Neural cell (in vitro differentiated cells): ENCODE measurements around the gene LRRC4. TPM values are rescaled to one million over a fixed set of nuclear protein-coding genes. Genes with fewer than 3 reads are reported as not detected.

Experiments used
- H2AFZ ChIP-seq: fragments of 200-600, 300-800 bp; sonication (generic), shearing (Covaris generic); 2 replicates; pipeline ENCODE4 v1.6.0; 2014; ENCODE audit warnings: low read depth, mild to moderate bottlenecking, antibody characterized with exemption, low read length, moderate library complexity
- H3F3A ChIP-seq: fragments of 200-600 bp; shearing (Covaris generic); 2 replicates; pipeline ENCODE4 v1.6.1; 2016; ENCODE audit warnings: mild to moderate bottlenecking, moderate library complexity, mixed read lengths, antibody characterized with exemption, low read length; ENCODE audit not compliant: insufficient read depth, poor library complexity, severe bottlenecking
- H3K27ac ChIP-seq: fragments of 200-600, 300-800 bp; sonication (generic), shearing (Covaris generic); 2 replicates; pipeline ENCODE4 v1.5.1; 2014; ENCODE audit warnings: mild to moderate bottlenecking, low read length, moderate library complexity
- H3K27me3 ChIP-seq: fragments of 300-800, 200-600 bp; sonication (generic), shearing (Covaris generic); 2 replicates; pipeline ENCODE4 v1.6.0; 2014; ENCODE audit warnings: mild to moderate bottlenecking, low read depth, low read length, moderate library complexity; ENCODE audit not compliant: insufficient read depth
- H3K36me3 ChIP-seq: fragments of 300-800, 200-600 bp; sonication (generic), shearing (Covaris generic); 2 replicates; pipeline ENCODE4 v1.5.1; 2014; ENCODE audit warnings: mild to moderate bottlenecking, antibody characterized with exemption, low read length, moderate library complexity; ENCODE audit not compliant: insufficient read depth
- H3K4me2 ChIP-seq: fragments of 300-800, 200-600 bp; sonication (generic), shearing (Covaris generic); 2 replicates; pipeline ENCODE4 v1.6.0; 2014; ENCODE audit warnings: mild to moderate bottlenecking, low read length
- H3K4me3 ChIP-seq: fragments of 300-800, 200-600 bp; sonication (generic), shearing (Covaris generic); 2 replicates; pipeline ENCODE4 v1.5.1; 2014; ENCODE audit warnings: mild to moderate bottlenecking, low read length, moderate library complexity
- H3K79me2 ChIP-seq: fragments of 200-600 bp; shearing (Covaris generic); replicated peaks from 2 replicates; pipeline ENCODE4 v1.6.0; 2014; ENCODE audit warnings: mild to moderate bottlenecking, low read length, moderate library complexity; ENCODE audit not compliant: insufficient read depth
- H3K9ac ChIP-seq: fragments of 300-800, 200-600 bp; sonication (generic), shearing (Covaris generic); 2 replicates; pipeline ENCODE4 v1.6.1; 2016; ENCODE audit warnings: mild to moderate bottlenecking, low read length, mixed read lengths
- H3K9me2 ChIP-seq: fragments of 200-600 bp; shearing (Covaris generic); 2 replicates; pipeline ENCODE4 v1.6.1; 2016; ENCODE audit warnings: mild to moderate bottlenecking, low read length, mixed read lengths; ENCODE audit not compliant: insufficient read depth
- H3K9me3 ChIP-seq: fragments of 200-600, 300-800 bp; sonication (generic), shearing (Covaris generic); 2 replicates; pipeline ENCODE4 v1.6.1; 2016; ENCODE audit warnings: mild to moderate bottlenecking, mixed run types, low read length, moderate library complexity, mixed read lengths
- H4K20me1 ChIP-seq: fragments of 200-600 bp; shearing (Covaris generic); 2 replicates; pipeline ENCODE4 v1.6.1; 2016; ENCODE audit warnings: mild to moderate bottlenecking, mixed run types; ENCODE audit not compliant: insufficient read depth
- EP300 ChIP-seq: fragments of 450-650 bp; conservative IDR thresholded peaks from 2 replicates; pipeline ENCODE4 v1.6.1; 2014; ENCODE audit warnings: antibody characterized with exemption, mild to moderate bottlenecking, moderate library complexity; ENCODE audit not compliant: poor library complexity, severe bottlenecking
- EZH2 ChIP-seq: fragments of 200-600, 300-800 bp; shearing (Covaris generic), sonication (generic); IDR thresholded peaks from 2 replicates; pipeline ENCODE4 v1.6.1; 2014; ENCODE audit warnings: antibody characterized with exemption, low read length, borderline replicate concordance, mild to moderate bottlenecking; ENCODE audit not compliant: insufficient read depth, poor library complexity, severe bottlenecking
- MXI1 ChIP-seq: fragments of 450-650 bp; conservative IDR thresholded peaks from 2 replicates; pipeline ENCODE4 v1.6.1; 2014; ENCODE audit warnings: antibody characterized with exemption, mild to moderate bottlenecking; ENCODE audit not compliant: poor library complexity, severe bottlenecking
- POLR2AphosphoS5 ChIP-seq: IDR thresholded peaks from 2 replicates; pipeline ENCODE4 v1.6.1; 2012
- RAD21 ChIP-seq: fragments of 450-650 bp; conservative IDR thresholded peaks from 2 replicates; pipeline ENCODE4 v1.6.1; 2014; ENCODE audit warnings: antibody characterized with exemption, mild to moderate bottlenecking, moderate library complexity
- SMC3 ChIP-seq: fragments of 450-650 bp; conservative IDR thresholded peaks from 2 replicates; pipeline ENCODE4 v1.6.1; 2014; ENCODE audit warnings: antibody characterized with exemption, mild to moderate bottlenecking, moderate library complexity; ENCODE audit not compliant: poor library complexity
- TAF1 ChIP-seq: IDR thresholded peaks from 2 replicates; pipeline ENCODE4 v1.6.1; 2012; ENCODE audit warnings: low read depth
- polyA plus RNA-seq: library from polyadenylated mRNA; depleted of rRNA; stranded (reverse); fragments of >200 nt; gene quantifications from 2 replicates; pipeline ENCODE4 v1.2.3, GENCODE V29; 2014
- TF ChIP-seq, protein P1 (sequence below): IDR thresholded peaks from 2 replicates; pipeline ENCODE4 v1.6.1; 2012; ENCODE audit warnings: borderline replicate concordance
- TF ChIP-seq, protein P2 (sequence below): fragments of 450-650 bp; IDR thresholded peaks from 2 replicates; pipeline ENCODE4 v1.5.1; 2014; ENCODE audit warnings: antibody characterized with exemption, mild to moderate bottlenecking, moderate library complexity; ENCODE audit not compliant: poor library complexity, severe bottlenecking

Gene LRRC4
- polyA plus RNA-seq, 1 donor from 2014 or later: 15.7 TPM

DNA sequence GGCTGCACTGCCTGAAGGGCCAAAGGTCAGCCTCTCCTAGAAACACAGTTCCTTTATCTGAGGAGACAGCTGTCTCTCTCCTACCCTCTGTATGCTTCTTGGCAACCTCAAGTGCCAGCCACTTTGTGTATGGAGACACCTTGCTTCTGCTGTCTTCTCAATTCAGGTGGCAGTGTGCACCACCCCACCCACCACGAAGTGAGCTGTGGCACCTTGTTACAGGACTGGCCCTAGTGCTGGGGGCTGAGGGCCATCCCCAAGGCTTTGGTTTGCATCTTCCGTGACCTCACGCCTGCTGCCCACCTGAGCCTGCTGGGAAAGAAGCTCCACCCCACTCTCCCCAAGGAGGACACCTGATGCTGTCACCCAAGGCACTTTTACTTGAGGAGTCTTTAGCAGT, 47.1 kb upstream of the LRRC4 start:
- no peaks in the 10 kb centered on the region for H3K9me2 ChIP-seq
- H3K36me3 ChIP-seq: no peaks in the 10 kb centered on the region
- H2AFZ ChIP-seq: no peak overlapping the region
- no peaks in the 10 kb centered on the region for H3K27me3 ChIP-seq
- no peak overlapping the region for H3K4me3 ChIP-seq
- H3F3A ChIP-seq: no peaks in the 10 kb centered on the region
- H3K9me3 ChIP-seq: no peaks in the 10 kb centered on the region
- no peaks in the 10 kb centered on the region for H4K20me1 ChIP-seq
- H3K79me2 ChIP-seq: no peaks in the 10 kb centered on the region
- no peak overlapping the region for H3K4me2 ChIP-seq
- TF ChIP-seq, protein P1, sequence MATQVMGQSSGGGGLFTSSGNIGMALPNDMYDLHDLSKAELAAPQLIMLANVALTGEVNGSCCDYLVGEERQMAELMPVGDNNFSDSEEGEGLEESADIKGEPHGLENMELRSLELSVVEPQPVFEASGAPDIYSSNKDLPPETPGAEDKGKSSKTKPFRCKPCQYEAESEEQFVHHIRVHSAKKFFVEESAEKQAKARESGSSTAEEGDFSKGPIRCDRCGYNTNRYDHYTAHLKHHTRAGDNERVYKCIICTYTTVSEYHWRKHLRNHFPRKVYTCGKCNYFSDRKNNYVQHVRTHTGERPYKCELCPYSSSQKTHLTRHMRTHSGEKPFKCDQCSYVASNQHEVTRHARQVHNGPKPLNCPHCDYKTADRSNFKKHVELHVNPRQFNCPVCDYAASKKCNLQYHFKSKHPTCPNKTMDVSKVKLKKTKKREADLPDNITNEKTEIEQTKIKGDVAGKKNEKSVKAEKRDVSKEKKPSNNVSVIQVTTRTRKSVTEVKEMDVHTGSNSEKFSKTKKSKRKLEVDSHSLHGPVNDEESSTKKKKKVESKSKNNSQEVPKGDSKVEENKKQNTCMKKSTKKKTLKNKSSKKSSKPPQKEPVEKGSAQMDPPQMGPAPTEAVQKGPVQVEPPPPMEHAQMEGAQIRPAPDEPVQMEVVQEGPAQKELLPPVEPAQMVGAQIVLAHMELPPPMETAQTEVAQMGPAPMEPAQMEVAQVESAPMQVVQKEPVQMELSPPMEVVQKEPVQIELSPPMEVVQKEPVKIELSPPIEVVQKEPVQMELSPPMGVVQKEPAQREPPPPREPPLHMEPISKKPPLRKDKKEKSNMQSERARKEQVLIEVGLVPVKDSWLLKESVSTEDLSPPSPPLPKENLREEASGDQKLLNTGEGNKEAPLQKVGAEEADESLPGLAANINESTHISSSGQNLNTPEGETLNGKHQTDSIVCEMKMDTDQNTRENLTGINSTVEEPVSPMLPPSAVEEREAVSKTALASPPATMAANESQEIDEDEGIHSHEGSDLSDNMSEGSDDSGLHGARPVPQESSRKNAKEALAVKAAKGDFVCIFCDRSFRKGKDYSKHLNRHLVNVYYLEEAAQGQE: no peak
- TF ChIP-seq, protein P2, sequence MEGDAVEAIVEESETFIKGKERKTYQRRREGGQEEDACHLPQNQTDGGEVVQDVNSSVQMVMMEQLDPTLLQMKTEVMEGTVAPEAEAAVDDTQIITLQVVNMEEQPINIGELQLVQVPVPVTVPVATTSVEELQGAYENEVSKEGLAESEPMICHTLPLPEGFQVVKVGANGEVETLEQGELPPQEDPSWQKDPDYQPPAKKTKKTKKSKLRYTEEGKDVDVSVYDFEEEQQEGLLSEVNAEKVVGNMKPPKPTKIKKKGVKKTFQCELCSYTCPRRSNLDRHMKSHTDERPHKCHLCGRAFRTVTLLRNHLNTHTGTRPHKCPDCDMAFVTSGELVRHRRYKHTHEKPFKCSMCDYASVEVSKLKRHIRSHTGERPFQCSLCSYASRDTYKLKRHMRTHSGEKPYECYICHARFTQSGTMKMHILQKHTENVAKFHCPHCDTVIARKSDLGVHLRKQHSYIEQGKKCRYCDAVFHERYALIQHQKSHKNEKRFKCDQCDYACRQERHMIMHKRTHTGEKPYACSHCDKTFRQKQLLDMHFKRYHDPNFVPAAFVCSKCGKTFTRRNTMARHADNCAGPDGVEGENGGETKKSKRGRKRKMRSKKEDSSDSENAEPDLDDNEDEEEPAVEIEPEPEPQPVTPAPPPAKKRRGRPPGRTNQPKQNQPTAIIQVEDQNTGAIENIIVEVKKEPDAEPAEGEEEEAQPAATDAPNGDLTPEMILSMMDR: no peak
- TF ChIP-seq EZH2: no peak
- no peak for TF ChIP-seq EP300
- TF ChIP-seq RAD21: no peak
- no peak for TF ChIP-seq POLR2AphosphoS5
- TF ChIP-seq MXI1: no peak
- no peak for TF ChIP-seq SMC3
- H3K27ac ChIP-seq: no peak overlapping the region
- H3K9ac ChIP-seq: no peak overlapping the region

DNA sequence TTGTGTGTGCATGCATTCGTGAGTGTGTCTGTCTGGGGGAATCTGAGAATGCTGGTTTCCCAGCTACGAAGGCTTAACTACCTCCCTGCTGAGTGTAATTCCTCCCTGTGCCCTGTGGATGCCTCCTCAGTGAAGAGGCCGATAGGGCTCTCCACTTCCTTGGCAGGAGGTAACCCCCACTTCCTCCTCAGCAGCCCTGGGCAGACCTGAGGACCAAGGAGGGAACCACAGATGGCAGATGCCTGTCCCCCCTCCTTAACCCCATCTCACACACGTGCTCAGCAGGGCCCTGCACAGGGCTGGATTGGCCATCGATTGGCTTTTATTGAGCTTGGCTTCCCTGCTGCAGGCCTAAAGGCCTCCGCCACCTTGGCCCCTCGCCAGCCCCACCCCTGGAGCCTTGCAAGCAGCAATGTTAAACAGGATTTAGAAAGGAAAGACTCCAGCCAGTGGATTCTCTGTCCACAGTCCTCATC, 45.6 kb upstream of the LRRC4 start:
- H3K9ac ChIP-seq: no peak overlapping the region
- no peaks in the 10 kb centered on the region for H3F3A ChIP-seq
- no peaks in the 10 kb centered on the region for H4K20me1 ChIP-seq
- no peak overlapping the region for H3K4me3 ChIP-seq
- H3K36me3 ChIP-seq: no peaks in the 10 kb centered on the region
- H3K79me2 ChIP-seq: no peaks in the 10 kb centered on the region
- no peak overlapping the region for H2AFZ ChIP-seq
- TF ChIP-seq MXI1 (no peak), TAF1 (no peak), SMC3 (no peak)
- TF ChIP-seq, protein P1: no peak
- TF ChIP-seq, protein P2: peak; percentile 14
- H3K9me3 ChIP-seq: no peaks in the 10 kb centered on the region
- H3K9me2 ChIP-seq: no peaks in the 10 kb centered on the region
- H3K4me2 ChIP-seq: peak overlapping the region; percentile 10
- no peak overlapping the region for H3K27ac ChIP-seq
- no peaks in the 10 kb centered on the region for H3K27me3 ChIP-seq
